Motor neuron (in vitro differentiated cells): ENCODE data around the gene GBX1. TPM values are rescaled to one million over a fixed set of nuclear protein-coding genes. Genes with fewer than 3 reads are reported as not detected.

ENCODE experiments used
- ATAC-seq, 8 experiments: fragments of 200-7000 bp; cut with Tn5 transposase; replicated peaks in 6 of 8; 2 replicates each; pipeline ENCODE4 v1.8.0; 2021; ENCODE audit warnings: mild to moderate bottlenecking in 8 of 8, moderate library complexity in 8 of 8
- H3K27ac ChIP-seq, 2 donors: fragments of 250-450 bp; sonication (Bioruptor Pico); 2 replicates each; pipeline ENCODE4 v1.9.0; 2021; ENCODE audit warnings: antibody characterized with exemption in 2 of 2, mild to moderate bottlenecking in 2 of 2, moderate library complexity in 1 of 2
- H3K4me1 ChIP-seq, 2 donors: fragments of 250-450 bp; sonication (Bioruptor Pico); replicated peaks in 1 of 2; 2 replicates each; pipeline ENCODE4 v1.6.1; 2021; ENCODE audit warnings: antibody characterized with exemption in 2 of 2, mild to moderate bottlenecking in 2 of 2, moderate library complexity in 1 of 2
- H3K4me3 ChIP-seq, 5 donors: fragments of 250-450 bp; sonication (Bioruptor Pico); 2 replicates each; pipeline ENCODE4 v1.9.0; 2021; ENCODE audit warnings: antibody characterized with exemption in 5 of 5, mild to moderate bottlenecking in 5 of 5, moderate library complexity in 4 of 5
- WGBS, 10 experiments: fragments of 450-650 bp; shearing (Covaris generic); methylation state at CpG; one replicate each; pipeline ENCODE4 v1.0.0; 2022; 5-methylcytosine and 5-hydroxymethylcytosine counted together
- in situ Hi-C, 9 experiments: fragments of 400-800 bp; cut with MboI; loops; one replicate each; pipeline ENCODE4 v1.15.0; 2021; ENCODE audit warnings: low sequenced_read_pairs in 9 of 9, low pct_unique_long_range_greater_than_20kb in 2 of 9; ENCODE audit not compliant: unreplicated experiment in 9 of 9
- total RNA-seq, 8 experiments: library from RNA; unstranded; fragments of 300-600 nt; gene quantifications; 2 replicates each; pipeline versions ENCODE4 v1.2.3 to v1.2.4, GENCODE V29; 2022

The GBX1 gene
- total RNA-seq, 8 experiments from 2014 or later, result 0.22 to 1.5 (median 0.78) TPM; not detected in 3

- Histone ChIP-seq H3K27ac (no peak overlapping the region), H3K4me3 (no peak overlapping the region), H3K4me1 (peaks cover 9 to 15% of the 10 kb centered on the region in 2 donors)
- 60 to 86% (median 69%) methylated on average over 3 to 8 of the region's 48 CpGs; no CpG with 5 or more reads in 7 of the 10 experiments for whole genome bisulfite sequencing, 10 experiments
- in situ Hi-C loops, result no loop called here
- ATAC-seq, result no peak
These were observed 37.0 kb upstream of the GBX1 start for GRCh38 chr7:151204383-151205032.

- Histone ChIP-seq H3K4me1 (peaks cover 11 to 24% of the 10 kb centered on the region in 2 donors), H3K27ac (no peak overlapping the region), H3K4me3 (no peak overlapping the region)
- WGBS, 10 experiments, result 78 to 100% (median 85%) methylated on average over 1 to 6 of the region's 9 CpGs; no CpG with 5 or more reads in 5 of the 10 experiments
- in situ Hi-C loops, result no loop called here
- ATAC-seq, result no peak
These were observed 35.3 kb upstream of the GBX1 start for GRCh38 chr7:151202836-151203235.

- Histone ChIP-seq H3K4me1 (peaks cover 7 to 19% of the 10 kb centered on the region in 2 donors), H3K4me3 (no peak overlapping the region), H3K27ac (no peak overlapping the region)
- in situ Hi-C loops, result no loop called here
- 60 to 97% (median 77%) methylated on average over 1 to 4 of the region's 4 CpGs; no CpG with 5 or more reads in 6 of the 10 experiments for WGBS, 10 experiments
- no peak for ATAC-seq
These were observed 34.3 kb upstream of the GBX1 start for GRCh38 chr7:151201751-151202150.

GRCh38 chr7:151201344-151201743 is 33.9 kb upstream of the GBX1 start:
- in situ Hi-C loops, result no loop called here
- Histone ChIP-seq H3K4me1 (peaks cover 7 to 19% of the 10 kb centered on the region in 2 donors), H3K4me3 (no peak overlapping the region), H3K27ac (no peak overlapping the region)
- no peak for ATAC-seq
- WGBS, 10 experiments, result 17 to 100% (median 56%) methylated on average over 1 to 2 of the region's 3 CpGs; no CpG with 5 or more reads in 4 of the 10 experiments

GRCh38 chr7:151198945-151199848 is 31.7 kb upstream of the GBX1 start:
- in situ Hi-C loops, result no loop called here
- Histone ChIP-seq H3K4me3 (no peak overlapping the region), H3K27ac (peak overlapping the region; percentile 41 to 49), H3K4me1 (peaks cover 7 to 19% of the 10 kb centered on the region in 2 donors)
- WGBS, 10 experiments, result 0 to 33% (median 17%) methylated on average over 1 to 5 of the region's 30 CpGs; no CpG with 5 or more reads in 6 of the 10 experiments
- ATAC-seq, result peak; percentile 44 to 91 (median 80)

- ATAC-seq, result no peak
- H3K27ac ChIP-seq, result no peak overlapping the region
- in situ Hi-C loops, result no loop called here
- H3K4me3 ChIP-seq, result no peak overlapping the region
- H3K4me1 ChIP-seq, result peaks cover 7 to 19% of the 10 kb centered on the region in 2 donors
These were observed 30.4 kb upstream of the GBX1 start for GRCh38 chr7:151197932-151198331.

- no peak overlapping the region for H3K4me3 ChIP-seq
- WGBS, 10 experiments, result 20 to 81% (median 53%) methylated on average over 1 to 6 of the region's 19 CpGs; no CpG with 5 or more reads in 4 of the 10 experiments
- peaks cover 7 to 19% of the 10 kb centered on the region in 2 donors for H3K4me1 ChIP-seq
- no peak for ATAC-seq
- no peak overlapping the region for H3K27ac ChIP-seq
- in situ Hi-C loops, result no loop called here
These were observed 28.3 kb upstream of the GBX1 start for GRCh38 chr7:151195616-151196450.

GRCh38 chr7:151194188-151194587 is 26.7 kb upstream of the GBX1 start:
- no peak overlapping the region for H3K27ac ChIP-seq
- H3K4me1 ChIP-seq, result peaks cover 0 to 7% of the 10 kb centered on the region in 2 donors
- 60 to 70% (median 63%) methylated on average over 1 to 2 of the region's 7 CpGs; no CpG with 5 or more reads in 6 of the 10 experiments for WGBS, 10 experiments
- H3K4me3 ChIP-seq, result no peak overlapping the region
- no peak for ATAC-seq
- in situ Hi-C loops, result no loop called here

GRCh38 chr7:151193203-151193978 is 25.9 kb upstream of the GBX1 start:
- Histone ChIP-seq H3K4me1 (no peaks in the 10 kb centered on the region), H3K4me3 (no peak overlapping the region), H3K27ac (no peak overlapping the region)
- in situ Hi-C loops, result no loop called here
- WGBS, 10 experiments, result 0 to 88% (median 80%) methylated on average over 1 to 11 of the region's 14 CpGs; no CpG with 5 or more reads in 5 of the 10 experiments
- peak in 3 of 8 experiments; percentile 36 to 60 (median 58) for ATAC-seq

GRCh38 chr7:151192002-151192539 is 24.6 kb upstream of the GBX1 start:
- in situ Hi-C loops, result no loop called here
- WGBS, 10 experiments, result 93% methylated on average over 6 of the region's 23 CpGs; no CpG with 5 or more reads in 9 of the 10 experiments
- Histone ChIP-seq H3K4me1 (no peaks in the 10 kb centered on the region), H3K27ac (no peak overlapping the region), H3K4me3 (no peak overlapping the region)
- ATAC-seq, result no peak

- no peak for ATAC-seq
These were observed 24.1 kb upstream of the GBX1 start for GRCh38 chr7:151191544-151191943.

GRCh38 chr7:151189038-151189437 is 21.5 kb upstream of the GBX1 start:
- Histone ChIP-seq H3K4me3 (no peak overlapping the region), H3K4me1 (no peaks in the 10 kb centered on the region), H3K27ac (no peak overlapping the region)
- ATAC-seq, result no peak
- 25 to 92% (median 66%) methylated on average over 1 to 4 of the region's 4 CpGs for WGBS, 10 experiments
- in situ Hi-C loops, result no loop called here

More at GRCh38 chr7:151191544-151191943, 24.1 kb upstream of the GBX1 start:
- Histone ChIP-seq H3K4me1 (no peaks in the 10 kb centered on the region), H3K27ac (no peak overlapping the region), H3K4me3 (no peak overlapping the region)
- WGBS, 10 experiments, result 60 to 83% (median 74%) methylated on average over 1 to 7 of the region's 12 CpGs; no CpG with 5 or more reads in 5 of the 10 experiments
- in situ Hi-C loops, result no loop called here
